Measurements from ENCODE around the gene PCDHGB6. TPM values are rescaled to one million over a fixed set of nuclear protein-coding genes. Genes with fewer than 3 reads are reported as not detected.

Gene PCDHGB6
- total RNA-seq, 1 donor from 2014 or later = 60.0 TPM

DNA sequence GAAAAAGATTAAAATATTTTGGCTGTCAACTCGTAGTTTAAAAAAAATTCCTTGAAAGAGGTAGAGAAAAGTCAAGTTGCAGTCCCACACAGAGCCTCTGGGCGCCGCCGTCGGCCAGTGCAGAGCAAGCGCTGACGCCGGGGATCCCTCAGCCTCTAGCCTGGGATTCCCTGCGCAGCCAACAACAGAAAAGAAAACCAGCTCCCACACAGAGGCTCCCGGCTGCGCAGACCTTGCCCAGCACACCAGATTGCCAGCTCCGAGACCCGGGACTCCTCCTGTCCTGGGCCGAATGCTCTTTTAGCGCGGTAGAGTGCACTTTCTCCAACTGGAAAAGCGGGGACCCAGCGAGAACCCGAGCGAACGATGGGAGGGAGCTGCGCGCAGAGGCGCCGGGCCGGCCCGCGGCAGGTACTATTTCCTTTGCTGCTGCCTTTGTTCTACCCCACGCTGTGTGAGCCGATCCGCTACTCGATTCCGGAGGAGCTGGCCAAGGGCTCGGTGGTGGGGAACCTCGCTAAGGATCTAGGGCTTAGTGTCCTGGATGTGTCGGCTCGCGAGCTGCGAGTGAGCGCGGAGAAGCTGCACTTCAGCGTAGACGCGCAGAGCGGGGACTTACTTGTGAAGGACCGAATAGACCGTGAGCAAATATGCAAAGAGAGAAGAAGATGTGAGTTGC lies 9.8 kb downstream of the PCDHGB6 start, which contains the start of gene PCDHGB7:
TSS of gene PCDHGB7 (plus strand) at position 184 of the 679 bp plus-strand sequence. CDS start at position 367, 183 bp downstream.
- Mint-ChIP-seq H3K27ac (ENCODE audit: unreplicated experiment) (peak within 1 kb of the TSS; percentile 94), H3K9me3 (ENCODE audit: unreplicated experiment) (peaks cover 49% of the 10 kb centered on the region), H3K27me3 (ENCODE audit: unreplicated experiment) (peaks cover 27% of the 10 kb centered on the region), H3K36me3 (ENCODE audit: low read depth, unreplicated experiment) (peaks cover 80% of the 10 kb centered on the region), H3K4me1 (ENCODE audit: unreplicated experiment) (peaks cover 38% of the 10 kb centered on the region), H3K4me3 (ENCODE audit: unreplicated experiment) (peak within 1 kb of the TSS; percentile 97)
- DNase-seq (ENCODE audit: low spot score) = peak; percentile 81
- TF ChIP-seq, protein P1, sequence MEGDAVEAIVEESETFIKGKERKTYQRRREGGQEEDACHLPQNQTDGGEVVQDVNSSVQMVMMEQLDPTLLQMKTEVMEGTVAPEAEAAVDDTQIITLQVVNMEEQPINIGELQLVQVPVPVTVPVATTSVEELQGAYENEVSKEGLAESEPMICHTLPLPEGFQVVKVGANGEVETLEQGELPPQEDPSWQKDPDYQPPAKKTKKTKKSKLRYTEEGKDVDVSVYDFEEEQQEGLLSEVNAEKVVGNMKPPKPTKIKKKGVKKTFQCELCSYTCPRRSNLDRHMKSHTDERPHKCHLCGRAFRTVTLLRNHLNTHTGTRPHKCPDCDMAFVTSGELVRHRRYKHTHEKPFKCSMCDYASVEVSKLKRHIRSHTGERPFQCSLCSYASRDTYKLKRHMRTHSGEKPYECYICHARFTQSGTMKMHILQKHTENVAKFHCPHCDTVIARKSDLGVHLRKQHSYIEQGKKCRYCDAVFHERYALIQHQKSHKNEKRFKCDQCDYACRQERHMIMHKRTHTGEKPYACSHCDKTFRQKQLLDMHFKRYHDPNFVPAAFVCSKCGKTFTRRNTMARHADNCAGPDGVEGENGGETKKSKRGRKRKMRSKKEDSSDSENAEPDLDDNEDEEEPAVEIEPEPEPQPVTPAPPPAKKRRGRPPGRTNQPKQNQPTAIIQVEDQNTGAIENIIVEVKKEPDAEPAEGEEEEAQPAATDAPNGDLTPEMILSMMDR (IDR thresholded peaks at IDR 0.05; ENCODE audit: unreplicated experiment) = peak; percentile 76

DNA sequence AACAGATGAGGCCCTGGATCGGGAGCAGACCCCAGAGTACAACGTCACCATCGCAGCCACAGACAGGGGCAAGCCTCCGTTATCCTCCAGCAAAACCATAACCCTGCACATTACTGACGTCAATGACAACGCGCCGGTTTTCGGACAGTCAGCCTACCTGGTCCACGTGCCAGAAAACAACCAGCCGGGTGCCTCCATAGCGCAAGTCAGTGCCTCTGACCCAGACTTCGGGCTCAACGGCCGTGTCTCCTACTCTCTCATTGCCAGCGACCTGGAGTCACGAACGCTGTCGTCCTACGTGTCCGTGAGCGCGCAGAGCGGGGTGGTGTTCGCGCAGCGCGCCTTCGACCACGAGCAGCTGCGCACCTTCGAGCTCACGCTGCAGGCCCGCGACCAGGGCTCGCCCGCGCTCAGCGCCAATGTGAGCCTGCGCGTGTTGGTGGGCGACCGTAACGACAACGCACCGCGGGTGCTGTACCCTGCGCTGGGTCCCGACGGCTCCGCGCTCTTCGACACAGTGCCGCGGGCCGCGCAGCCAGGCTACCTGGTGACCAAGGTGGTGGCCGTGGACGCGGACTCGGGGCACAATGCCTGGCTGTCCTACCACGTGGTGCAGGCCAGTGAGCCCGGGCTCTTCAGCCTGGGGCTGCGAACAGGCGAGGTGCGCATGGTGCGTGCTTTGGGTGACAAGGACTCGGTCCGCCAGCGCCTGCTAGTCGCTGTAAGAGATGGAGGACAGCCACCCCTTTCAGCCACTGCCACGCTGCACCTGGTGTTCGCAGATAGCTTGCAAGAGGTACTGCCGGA lies 11.5 kb downstream of the PCDHGB6 start:
- peaks cover 44% of the 10 kb centered on the region for H3K9me3 Mint-ChIP-seq (ENCODE audit: unreplicated experiment)
- DNase-seq (ENCODE audit: low spot score) = no peak
- peak overlapping the region; percentile 97 for H3K4me3 Mint-ChIP-seq (ENCODE audit: unreplicated experiment)
- TF ChIP-seq, protein P1 (IDR thresholded peaks at IDR 0.05; ENCODE audit: unreplicated experiment) = no peak
- no peak overlapping the region for H3K27ac Mint-ChIP-seq (ENCODE audit: unreplicated experiment)
- peaks cover 30% of the 10 kb centered on the region for H3K4me1 Mint-ChIP-seq (ENCODE audit: unreplicated experiment)
- H3K27me3 Mint-ChIP-seq (ENCODE audit: unreplicated experiment) = peaks cover 27% of the 10 kb centered on the region
- H3K36me3 Mint-ChIP-seq (ENCODE audit: low read depth, unreplicated experiment) = peaks cover 79% of the 10 kb centered on the region

- Mint-ChIP-seq H3K9me3 (ENCODE audit: unreplicated experiment) (peaks cover 36% of the 10 kb centered on the region), H3K4me1 (ENCODE audit: unreplicated experiment) (peaks cover 21% of the 10 kb centered on the region), H3K36me3 (ENCODE audit: low read depth, unreplicated experiment) (peaks cover 70% of the 10 kb centered on the region), H3K4me3 (ENCODE audit: unreplicated experiment) (peak within 1 kb of the TSS; percentile 89), H3K27ac (ENCODE audit: unreplicated experiment) (no peak within 1 kb of the TSS), H3K27me3 (ENCODE audit: unreplicated experiment) (peaks cover 25% of the 10 kb centered on the region)
- TF ChIP-seq, protein P1 (IDR thresholded peaks at IDR 0.05; ENCODE audit: unreplicated experiment) = peak; percentile 65
- DNase-seq (ENCODE audit: low spot score) = peak; percentile 37
Observed at GRCh38 chr5:141420855-141421488, 13.2 kb downstream of the PCDHGB6 start, which contains the start of gene PCDHGA11. Gene PCDHGA11, plus strand, starts transcription at chr5:141421051. Its CDS starts 177 bp downstream, at chr5:141421228.

DNA sequence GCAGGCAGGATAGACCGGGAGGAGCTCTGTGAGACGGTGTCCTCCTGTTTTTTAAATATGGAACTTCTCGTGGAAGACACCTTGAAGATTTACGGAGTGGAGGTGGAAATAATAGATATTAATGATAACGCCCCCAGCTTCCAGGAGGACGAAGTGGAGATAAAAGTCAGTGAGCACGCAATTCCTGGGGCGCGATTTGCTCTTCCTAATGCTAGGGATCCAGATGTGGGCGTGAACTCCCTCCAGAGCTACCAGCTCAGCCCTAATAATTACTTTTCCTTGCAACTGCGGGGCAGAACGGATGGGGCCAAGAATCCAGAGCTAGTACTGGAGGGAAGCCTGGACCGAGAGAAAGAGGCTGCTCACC lies 13.7 kb downstream of the PCDHGB6 start:
- Mint-ChIP-seq H3K27ac (ENCODE audit: unreplicated experiment) (no peak overlapping the region), H3K9me3 (ENCODE audit: unreplicated experiment) (peaks cover 40% of the 10 kb centered on the region), H3K4me3 (ENCODE audit: unreplicated experiment) (peak overlapping the region; percentile 82), H3K4me1 (ENCODE audit: unreplicated experiment) (peaks cover 21% of the 10 kb centered on the region), H3K27me3 (ENCODE audit: unreplicated experiment) (peaks cover 25% of the 10 kb centered on the region), H3K36me3 (ENCODE audit: low read depth, unreplicated experiment) (peaks cover 75% of the 10 kb centered on the region)
- TF ChIP-seq, protein P1 (IDR thresholded peaks at IDR 0.05; ENCODE audit: unreplicated experiment) = no peak
- no peak for DNase-seq (ENCODE audit: low spot score)

Measured in endothelial cell (in vitro differentiated cells).